SKM-1 treated with dmso at 0.1 percent for 144 hours (cell line): ENCODE results near the gene CEACAM19.
"Not testable (repeated sequence)": the region's sequence is repeated elsewhere in the genome, so short reads cannot be mapped to it uniquely, and the experiment has no call there.

Experiments
- DNase-seq: peaks from one replicate; lab custom pipeline; 2025; ENCODE audit not compliant: unreplicated experiment; lab: John Stamatoyannopoulos, UW

CEACAM19 gene

DNA sequence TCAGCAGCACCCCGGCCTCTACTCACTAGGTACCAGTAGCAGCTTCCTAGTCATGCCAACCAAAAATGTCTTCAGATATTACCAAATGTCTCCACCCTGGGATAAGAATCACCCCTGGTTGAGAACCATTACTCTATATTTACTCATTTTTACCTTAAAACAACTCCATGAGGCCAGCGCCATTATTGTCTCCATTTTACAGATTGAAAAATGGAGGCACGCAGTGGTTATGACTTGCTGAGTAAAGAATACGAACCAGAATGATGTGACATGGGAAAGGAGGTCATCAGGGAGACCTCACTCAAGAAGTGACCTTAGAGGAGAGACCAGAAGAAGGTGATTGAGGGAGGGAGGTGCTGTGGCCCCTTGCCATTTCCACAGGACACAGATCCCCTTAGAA lies 2.2 kb downstream of the CEACAM19 start:
- no peak for DNase-seq

DNA sequence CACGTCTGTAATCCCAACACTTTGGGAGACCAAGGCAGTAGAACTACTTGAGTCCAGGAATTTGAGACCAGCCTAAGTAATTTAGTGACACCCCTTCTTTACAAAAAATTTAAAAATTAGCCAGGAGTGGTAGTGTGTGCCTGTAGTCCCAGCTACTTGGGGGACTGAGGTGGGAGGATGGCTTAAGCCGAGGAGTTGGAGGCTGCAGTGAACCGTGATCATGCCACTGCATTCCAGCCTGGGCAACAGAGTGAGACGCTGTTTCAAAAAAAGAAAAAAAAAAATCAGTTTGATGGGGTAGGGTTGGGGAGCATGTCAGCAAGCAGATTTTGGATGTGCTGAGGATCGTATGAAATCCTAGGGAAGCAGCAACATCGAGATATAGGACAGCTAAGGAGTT lies 4.2 kb downstream of the CEACAM19 start:
- no peak for DNase-seq

DNA sequence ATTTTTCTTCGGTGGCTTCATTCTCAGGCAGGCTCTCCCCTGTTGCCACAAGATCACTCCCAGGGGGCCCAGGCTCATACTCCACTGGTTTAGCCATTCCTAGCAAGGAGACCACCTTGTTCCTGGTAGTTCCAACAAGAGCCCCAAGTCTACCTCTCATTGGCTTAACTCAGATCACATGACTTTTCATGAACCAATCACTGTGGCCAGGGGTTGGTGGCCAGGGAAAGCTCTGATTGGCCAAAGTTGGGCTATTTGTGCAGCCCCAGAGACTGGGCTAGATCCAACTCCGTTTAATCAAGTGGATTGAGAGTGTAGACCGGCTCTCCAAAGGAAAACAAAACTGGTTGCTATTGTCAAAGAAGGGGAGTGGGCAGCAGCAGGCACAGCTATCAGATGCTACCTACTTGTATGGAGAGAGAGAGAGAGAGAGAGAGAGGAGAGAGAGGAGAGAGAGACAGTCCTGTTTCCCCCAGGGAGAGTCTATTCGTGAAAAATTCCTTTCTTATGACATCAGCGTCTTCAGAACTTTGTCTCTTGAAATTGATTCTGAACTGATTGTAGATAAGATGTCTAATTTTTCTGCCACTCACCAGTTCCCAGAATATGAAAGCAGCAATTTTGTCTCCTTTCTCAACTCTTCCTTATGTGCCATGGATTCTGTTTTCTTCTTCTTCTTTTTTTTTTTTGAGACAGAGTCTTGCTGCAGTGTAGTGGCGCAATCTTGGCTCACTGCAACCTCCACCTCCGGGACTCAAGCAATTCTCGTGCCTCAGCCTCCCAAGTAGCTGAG lies 5.9 kb downstream of the CEACAM19 start:
- DNase-seq = peak; percentile 11

DNA sequence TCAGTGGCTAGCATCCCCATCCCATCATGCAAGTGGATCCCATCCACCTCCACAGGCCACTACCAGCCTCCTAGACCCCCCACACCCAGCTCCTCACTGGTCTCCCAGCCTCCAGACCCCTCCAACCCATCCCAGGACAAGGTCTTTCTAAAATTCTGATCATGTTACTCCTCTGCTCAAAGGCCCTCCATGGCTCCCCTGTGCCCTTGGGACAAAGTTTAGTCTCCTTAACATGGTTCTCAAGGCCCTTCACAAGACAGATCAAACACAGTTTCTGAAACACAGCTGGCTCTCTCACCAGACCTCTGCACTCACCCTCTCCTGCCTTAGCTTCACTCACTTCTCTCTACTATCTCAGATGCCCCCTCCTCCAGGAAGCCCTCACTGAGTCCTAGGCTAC lies 9.3 kb downstream of the CEACAM19 start:
- no peak for DNase-seq

DNA sequence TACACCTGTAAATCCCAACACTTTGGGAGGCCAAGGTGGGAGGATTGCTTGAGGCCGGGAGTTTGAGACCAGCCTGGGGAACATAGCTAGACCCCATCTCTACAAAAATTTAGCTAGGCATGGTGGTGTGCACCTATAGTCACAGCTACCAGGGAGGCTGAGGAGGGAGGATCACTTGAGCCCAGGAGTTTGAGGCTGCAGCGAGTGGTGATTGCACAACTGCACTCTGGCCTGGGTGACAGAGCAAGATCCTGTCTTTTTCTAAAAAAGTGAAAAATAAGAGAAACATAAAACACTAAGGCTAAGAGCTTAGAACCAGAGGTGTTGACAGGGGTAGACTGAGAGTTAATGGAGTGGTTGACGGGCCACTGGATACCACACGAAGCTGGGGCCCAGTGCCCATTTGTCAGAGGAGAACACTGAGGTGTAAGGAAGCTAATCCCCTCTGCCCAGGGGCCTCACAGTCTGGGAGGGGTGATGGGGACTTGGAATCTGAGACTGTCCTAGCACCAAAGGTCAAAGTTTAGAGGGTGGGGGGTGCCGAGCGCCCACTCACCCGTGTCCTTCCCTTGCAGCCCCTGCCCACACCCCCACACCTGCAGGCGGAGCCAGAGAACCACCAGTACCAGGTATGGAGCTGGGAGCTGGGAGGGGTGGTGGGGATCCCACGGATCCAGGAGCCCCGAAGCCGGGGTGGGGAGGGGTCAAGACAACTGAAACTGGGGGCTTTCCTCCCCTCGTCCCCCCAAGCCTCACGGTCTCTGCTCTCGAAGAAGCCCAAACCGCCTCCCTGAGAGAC lies 10.9 kb downstream of the CEACAM19 start:
- no peak for DNase-seq

DNA sequence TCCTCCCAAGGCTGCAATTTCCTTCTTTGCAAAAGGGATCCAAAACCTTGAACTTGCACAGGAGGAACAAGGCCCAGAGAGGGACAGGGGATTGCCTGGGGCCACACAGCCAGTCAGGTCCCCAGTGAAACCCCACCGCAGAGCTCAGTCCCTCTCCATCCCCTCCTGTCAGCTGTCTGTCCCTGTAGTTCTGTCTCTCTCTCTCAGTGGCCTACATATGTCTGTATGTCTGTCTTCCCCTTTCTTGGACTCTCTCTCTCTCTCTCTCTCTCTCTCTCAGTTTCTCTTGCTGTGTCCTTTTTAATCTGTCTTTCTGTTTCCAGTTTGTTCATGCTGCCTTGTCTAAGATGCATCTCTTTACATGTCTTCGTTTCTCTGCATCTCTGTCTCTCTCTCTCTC lies 11.5 kb downstream of the CEACAM19 start:
- no peak for DNase-seq

DNA sequence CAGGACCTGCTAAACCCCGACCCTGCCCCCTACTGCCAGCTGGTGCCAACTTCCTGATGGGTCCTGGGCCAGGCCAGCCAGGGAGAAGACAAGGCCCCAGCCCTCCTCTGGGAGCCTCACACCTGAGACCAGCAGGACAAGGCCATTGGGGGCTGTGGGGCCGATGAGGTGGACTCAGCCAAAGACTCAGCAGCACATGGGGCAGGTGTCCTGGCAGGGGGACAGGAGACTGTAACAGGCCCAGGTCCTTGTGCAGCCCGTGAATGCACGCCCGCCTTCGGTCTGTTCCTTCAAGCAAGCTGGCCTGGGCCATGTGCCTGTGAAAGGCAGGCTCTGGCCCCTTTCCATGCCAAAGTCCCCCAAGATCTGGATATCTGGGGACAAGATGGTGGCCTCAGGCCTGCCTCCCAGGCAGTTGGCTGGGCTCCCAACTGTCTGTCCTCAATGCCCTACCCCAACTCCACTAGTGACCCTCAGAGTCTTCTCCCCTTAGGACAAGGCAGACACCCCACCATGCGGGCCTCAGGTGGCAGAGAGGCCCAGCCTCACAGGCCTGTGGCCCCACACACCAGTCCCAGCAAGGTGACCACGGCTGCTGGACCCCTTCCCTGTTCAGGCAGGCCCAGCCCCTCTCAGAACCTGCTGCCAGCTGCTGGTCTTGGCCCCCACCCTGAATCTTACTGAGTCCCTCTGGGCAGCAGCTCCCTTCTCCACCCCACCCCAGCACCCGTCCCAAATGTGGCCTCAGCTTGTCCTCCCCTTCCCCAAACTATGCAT lies 12.3 kb downstream of the CEACAM19 start:
- no peak for DNase-seq

DNA sequence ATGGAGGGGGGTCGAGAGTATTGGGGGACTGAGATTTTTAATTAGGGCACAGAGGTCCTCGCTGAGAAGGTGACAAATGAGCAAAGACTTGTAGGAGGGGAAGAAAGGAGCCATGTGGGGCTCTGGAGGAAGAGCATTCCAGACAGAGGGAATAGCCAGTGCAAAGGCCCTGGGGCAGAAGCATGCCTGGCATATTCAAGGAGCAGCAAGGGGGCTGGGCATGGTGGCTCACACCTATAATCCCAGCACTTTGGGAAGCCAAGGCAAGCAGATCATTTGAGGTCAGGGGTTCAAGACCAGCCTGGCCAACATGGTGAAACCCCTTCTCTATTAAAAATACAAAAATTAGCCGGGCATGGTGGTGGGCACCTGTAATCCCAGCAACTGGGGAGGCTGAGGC lies 13.1 kb downstream of the CEACAM19 start:
- not testable (repeated sequence) for DNase-seq

DNA sequence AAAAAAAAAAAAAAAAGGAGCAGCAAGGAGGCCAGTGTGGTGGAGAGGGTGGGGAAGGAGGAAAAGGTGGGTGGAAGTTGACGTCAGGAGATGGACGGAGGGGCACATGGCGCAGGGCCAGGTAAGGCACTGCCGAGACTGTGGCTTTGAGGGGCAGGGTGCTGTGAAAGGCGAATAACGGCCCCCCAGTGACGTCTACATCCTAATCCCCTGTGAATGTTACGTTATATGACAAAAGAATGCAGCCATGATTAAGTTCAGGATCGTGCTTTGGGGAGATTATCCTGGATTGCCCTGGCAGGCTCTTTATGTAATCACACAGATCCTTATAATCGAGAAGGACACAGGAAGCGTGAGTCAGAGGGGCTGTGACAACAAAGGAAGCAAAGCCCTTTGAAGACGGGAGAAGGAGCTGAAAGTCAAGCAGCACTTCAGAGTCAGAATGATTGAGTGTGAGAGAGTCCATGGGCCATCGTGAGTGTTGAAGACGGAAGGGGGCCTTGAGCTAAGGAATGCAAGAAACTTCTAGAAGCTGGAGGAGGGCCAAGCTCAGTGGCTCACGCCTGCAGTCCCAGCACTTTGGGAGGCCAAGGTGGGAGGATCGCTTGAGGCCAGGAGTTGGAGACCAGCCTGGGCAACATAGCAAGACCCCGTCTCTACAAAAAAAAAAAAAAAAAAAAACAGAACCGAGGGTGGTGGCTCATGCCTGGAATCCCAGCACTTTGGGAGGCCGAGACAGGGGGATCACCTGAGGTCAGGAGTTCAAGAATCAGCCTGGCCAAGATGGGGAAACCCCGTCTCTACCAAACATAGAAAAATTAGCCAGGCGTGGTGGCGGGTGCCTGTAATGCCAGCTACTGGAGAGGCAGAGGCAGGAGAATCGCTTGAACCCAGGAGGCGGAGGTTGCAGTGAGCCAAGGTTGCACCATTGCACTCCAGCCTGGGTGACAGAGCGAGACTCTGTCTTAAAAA lies 13.9 kb downstream of the CEACAM19 start:
- DNase-seq = no peak

DNA sequence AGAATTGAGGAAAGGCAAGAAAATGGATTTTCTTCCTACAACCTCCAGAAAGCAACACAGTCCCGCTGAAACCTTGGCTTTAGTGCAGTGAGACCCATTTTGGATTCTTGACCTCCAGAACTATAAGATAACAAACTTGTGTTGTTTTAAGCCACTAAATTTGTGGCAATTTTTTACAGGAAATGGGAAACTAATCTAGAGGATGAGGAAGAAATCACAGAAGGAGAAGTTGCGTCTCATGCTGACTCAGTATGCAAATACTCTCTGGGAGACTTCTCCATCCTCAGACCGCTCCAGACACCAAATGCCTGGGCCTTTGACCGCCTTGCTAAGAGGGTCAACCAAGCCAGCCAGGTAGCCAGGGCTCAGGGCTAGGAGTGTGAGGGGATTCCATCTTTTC lies 14.6 kb downstream of the CEACAM19 start:
- peak; percentile 19 for DNase-seq

DNA sequence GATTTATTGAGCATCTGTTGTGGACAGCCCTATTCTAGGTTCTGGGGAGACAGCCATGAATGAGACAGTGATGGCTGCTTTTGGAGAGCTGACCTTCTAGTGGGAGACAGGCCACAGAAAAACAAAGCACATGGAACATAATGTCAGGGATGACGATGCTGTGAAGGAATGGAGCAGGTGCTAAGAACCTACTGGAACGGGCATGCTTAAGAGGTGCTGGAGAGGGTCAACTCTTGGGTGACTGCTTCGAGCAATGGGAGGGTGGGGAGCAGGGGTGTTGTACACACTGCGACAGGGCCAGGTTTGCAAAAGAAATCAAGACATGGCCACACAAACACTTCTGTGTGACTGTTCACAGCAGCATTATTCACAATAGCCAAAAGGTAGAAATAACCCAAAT lies 15.6 kb downstream of the CEACAM19 start:
- DNase-seq = no peak

DNA sequence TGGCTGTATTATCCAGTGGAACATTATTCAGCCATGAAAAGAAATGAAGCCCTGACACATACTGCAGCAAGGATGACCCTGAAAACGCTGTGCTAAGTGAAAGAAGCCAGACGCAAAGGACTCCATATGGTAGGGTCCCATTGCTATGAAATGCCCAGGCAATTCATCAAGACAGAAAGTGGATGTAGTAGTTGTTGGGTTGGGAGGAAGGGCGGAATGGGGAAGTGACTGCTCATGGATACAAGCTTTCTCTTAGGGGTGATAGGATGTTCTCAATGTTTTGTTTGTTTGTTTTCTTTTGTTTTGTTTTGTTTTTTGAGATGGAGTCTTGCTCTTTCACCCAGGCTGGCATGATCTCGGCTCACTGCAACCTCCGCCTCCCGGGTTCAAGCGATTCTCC lies 16.6 kb downstream of the CEACAM19 start:
- DNase-seq = no peak

DNA sequence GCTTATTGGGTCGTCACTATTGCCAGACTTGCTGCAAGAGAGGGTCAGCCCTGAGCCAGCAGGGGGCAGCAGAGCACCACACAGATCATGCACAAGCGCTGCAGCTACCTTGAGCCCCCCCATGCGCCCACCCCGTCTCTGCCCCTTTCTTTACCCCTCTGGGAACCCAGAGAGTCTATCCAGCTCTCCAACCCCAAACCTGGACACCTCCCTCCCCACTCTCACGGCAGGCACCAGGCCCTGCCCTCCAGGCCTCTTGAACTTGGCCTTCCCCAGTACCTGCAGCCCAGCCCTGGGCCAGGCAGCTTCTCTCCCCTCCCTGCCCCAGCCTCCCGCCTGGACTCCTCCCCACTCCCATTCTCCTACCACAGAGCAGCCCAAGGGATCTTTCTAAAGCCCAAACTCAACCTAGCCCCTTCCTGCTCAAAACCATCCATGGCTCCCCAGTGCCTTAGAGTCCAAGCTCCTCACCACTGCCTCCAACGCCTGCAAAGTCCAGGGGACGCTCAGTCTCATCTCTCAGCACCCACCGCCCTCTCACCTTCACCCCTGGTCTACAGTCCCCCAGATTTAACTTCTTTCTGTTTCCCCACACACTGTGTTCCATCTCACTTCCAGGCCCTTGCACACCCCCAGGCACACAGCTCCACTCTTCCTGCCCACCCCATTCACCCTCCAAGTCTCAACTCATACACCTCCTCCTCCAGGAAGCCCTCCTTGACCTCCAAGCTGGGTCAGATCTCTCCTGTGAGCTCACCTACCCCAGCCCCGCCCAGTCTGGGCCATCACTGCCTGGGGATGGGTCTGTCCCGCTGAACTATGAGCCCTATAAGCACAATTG lies 18.2 kb downstream of the CEACAM19 start:
- DNase-seq = peak; percentile 4

DNA sequence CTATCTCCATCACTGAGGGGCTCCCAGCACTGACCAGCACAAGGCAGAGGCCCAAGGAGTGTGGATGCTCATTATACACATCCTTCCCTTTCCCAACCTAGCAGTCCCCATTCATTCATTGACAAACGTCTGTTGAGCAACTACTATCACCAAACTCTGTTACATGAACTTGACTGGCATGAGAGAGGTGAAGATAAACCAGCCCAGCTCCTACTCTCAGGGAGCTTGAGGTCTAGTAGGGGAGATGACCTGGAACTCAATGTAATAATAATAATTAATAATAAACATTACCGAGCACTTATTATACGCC lies 18.8 kb downstream of the CEACAM19 start:
- no peak for DNase-seq

DNA sequence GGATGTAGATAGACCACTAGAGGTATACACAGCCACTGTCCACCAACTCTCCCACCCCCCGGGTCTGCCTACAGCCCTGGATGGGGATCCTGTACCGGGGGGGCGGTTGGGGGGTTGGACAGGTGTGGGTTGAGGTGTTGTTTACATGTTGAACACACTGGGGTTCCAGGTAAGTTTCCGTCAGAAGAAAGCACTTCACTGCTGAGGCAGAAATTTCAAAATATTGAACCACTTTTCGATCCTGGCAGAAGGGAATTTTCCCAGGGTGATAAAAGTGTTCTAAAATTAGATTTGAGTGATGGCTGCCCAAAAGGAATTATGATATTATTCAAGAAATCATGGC lies 21.1 kb downstream of the CEACAM19 start:
- DNase-seq = no peak

DNA sequence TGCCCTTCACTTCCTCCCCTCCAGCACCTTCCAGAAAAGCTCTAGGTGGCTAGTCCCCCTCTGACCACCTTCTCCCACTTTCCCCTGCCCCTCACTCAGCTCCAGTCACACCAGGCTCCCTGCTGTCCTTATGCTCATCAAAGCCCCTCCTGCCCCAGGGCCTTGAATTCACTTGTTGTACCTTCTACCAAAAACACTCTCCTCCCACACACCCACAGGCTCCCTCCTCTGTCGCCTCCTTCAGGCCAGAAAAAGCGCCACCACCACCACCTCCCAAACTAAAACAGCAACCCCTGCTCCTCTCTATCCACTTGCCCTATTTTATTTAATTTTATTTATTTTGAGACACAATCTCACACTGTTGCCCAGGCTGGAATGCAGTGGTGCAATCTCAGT lies 22.9 kb downstream of the CEACAM19 start:
- DNase-seq = no peak

DNA sequence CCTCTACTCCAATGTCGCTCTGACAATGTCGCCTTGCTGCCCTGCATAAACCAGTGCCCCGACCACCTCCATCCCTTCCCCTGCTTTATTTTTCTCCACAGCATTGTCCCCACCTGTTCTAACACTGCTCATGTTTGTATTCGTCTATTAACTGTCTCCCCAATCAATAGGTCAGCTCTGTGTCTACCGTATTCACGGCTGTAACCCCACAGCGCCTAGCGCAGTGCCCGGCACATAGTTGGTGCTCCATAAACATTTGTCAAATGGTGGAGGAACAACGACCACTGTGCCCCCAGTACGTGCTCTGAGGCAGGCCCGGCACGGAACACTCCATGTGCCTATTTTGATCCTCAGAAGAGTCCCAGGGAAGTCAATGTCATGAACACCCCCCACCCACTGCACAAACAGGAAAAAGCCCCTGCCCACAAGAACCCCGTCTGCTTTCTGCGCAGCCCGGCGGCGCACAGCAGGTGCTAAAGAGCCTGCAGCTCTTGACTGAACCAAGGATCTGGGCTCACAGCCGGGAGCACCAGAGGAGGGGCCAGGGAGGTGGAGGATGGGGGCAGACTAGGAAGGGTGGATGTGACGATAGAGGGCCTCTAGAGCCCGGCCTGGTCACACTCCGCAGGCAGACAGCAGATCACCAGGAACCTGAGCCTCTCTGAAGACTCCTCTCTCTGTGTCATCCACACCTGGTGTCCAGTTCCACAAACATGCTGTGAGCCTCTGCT lies 25.8 kb downstream of the CEACAM19 start:
- no peak for DNase-seq

DNA sequence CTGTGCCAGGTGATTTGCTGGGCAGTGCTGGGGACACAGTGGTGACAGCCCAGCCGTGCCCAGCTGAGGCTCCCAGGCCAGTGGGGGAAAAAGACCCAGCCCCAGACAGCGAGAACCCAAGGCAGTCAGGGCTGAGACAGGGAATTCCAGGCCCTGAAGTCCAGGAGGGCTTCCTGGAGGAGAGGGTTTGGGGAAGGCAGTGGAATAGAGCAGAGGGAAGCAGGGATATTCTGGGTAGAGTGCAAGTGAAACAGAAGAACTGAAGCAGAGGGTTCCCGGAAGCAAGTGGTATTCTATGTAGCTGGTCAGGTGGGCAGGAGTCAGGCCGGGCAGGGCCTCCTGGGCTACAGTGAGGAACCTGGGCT lies 26.4 kb downstream of the CEACAM19 start:
- DNase-seq = no peak

DNA sequence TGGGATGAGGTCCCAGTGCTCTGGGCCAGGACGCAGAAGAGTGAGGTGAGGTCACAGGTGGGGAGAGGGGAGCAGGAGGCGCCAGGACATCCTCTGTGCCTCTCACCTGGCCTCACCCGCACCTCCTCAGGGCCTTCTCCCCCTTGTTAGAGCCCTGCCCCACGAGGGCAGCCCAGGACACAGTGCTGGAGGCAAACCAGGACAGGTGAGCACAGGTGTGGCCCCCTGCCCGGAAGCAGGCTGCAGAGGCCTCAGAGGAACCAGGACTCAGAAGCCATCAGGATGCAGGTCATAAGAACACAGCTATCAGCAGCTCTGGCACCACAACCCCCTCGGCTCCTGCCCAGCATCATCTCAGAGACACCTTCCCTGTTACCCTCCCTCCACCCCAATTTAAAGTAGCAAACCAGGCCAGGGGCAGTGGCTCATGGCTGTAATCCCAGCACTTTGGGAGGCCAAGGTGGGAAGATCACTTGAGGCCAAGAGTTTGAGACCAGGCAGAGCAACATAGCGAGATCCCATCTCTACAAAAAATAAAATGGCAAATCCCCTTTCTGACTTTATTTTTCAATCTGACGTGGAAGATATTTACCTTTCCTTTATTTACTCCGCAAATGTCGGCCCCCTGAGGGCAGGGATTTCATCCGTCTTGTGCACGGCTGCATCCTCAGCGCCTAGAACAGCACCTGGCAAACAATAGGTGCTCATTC lies 27.4 kb downstream of the CEACAM19 start, which contains the start of gene CEACAM16:
Gene CEACAM16, plus strand, starts transcription at position 660 of the 710 bp plus-strand sequence. CDS start 2,306 bp downstream, outside the sequence.
- DNase-seq = no peak
